ENCODE results near the gene PARD6A. TPM values are rescaled to one million over a fixed set of nuclear protein-coding genes. Genes with fewer than 3 reads are reported as not detected.

PARD6A gene
- total RNA-seq, 1 donor from 2014 or later: 3.4 TPM

- ATAC-seq (peak; percentile 73), DNase-seq (ENCODE audit: low spot score) (peak; percentile 91)
Observed at GRCh38 chr16:67666559-67667452, 6.0 kb downstream of the PARD6A start, which contains the start of the genes C16orf86 and ENKD1. TSS of gene C16orf86 (plus strand) at chr16:67666814. CDS start at chr16:67666971, 157 bp downstream. TSS of gene ENKD1 (minus strand) at chr16:67666750. CDS start at chr16:67666442, 308 bp downstream.

GRCh38 chr16:67667453-67667816, 6.7 kb downstream of the PARD6A start:
- no peak for ATAC-seq
- no peak for DNase-seq (ENCODE audit: low spot score)

- DNase-seq (ENCODE audit: low spot score): peak; percentile 89
Observed at GRCh38 chr16:67667817-67668494, 7.2 kb downstream of the PARD6A start.

GRCh38 chr16:67668495-67669157, 7.9 kb downstream of the PARD6A start:
- DNase-seq (ENCODE audit: low spot score) (no peak), ATAC-seq (no peak)

More at GRCh38 chr16:67667817-67668494, 7.2 kb downstream of the PARD6A start:
- ATAC-seq: peak; percentile 71

- ATAC-seq: no peak
- no peak for DNase-seq (ENCODE audit: low spot score)
Observed at GRCh38 chr16:67669499-67670101, 8.8 kb downstream of the PARD6A start.

GRCh38 chr16:67672306-67672705, 11.5 kb downstream of the PARD6A start:
- ATAC-seq (peak; percentile 19), DNase-seq (ENCODE audit: low spot score) (peak; percentile 76)

GRCh38 chr16:67672739-67673662, 12.2 kb downstream of the PARD6A start:
- ATAC-seq (peak; percentile 50), DNase-seq (ENCODE audit: low spot score) (peak; percentile 77)

- DNase-seq (ENCODE audit: low spot score) (peak; percentile 92), ATAC-seq (peak; percentile 64)
Observed at GRCh38 chr16:67673712-67674580, 13.2 kb downstream of the PARD6A start.

- ATAC-seq: peak; percentile 60
- peak; percentile 81 for DNase-seq (ENCODE audit: low spot score)
Observed at GRCh38 chr16:67674851-67675578, 14.3 kb downstream of the PARD6A start.

- DNase-seq (ENCODE audit: low spot score): no peak
- no peak for ATAC-seq
Observed at GRCh38 chr16:67675579-67675935, 14.8 kb downstream of the PARD6A start.

GRCh38 chr16:67675999-67676398, 15.2 kb downstream of the PARD6A start:
- ATAC-seq (no peak), DNase-seq (ENCODE audit: low spot score) (no peak)

GRCh38 chr16:67676516-67676915, 15.8 kb downstream of the PARD6A start:
- ATAC-seq: no peak
- no peak for DNase-seq (ENCODE audit: low spot score)

- DNase-seq (ENCODE audit: low spot score): no peak
- peak; percentile 3 for ATAC-seq
Observed at GRCh38 chr16:67676939-67677338, 16.2 kb downstream of the PARD6A start.

GRCh38 chr16:67677712-67678111, 17.0 kb downstream of the PARD6A start:
- no peak for ATAC-seq
- no peak for DNase-seq (ENCODE audit: low spot score)

- DNase-seq (ENCODE audit: low spot score) (no peak), ATAC-seq (no peak)
Observed at GRCh38 chr16:67678354-67679023, 17.7 kb downstream of the PARD6A start.

GRCh38 chr16:67679935-67680897, 19.5 kb downstream of the PARD6A start:
- no peak for ATAC-seq

More at GRCh38 chr16:67679935-67680897, 19.5 kb downstream of the PARD6A start:
- DNase-seq (ENCODE audit: low spot score): no peak

All from left lobe of liver (tissue), 2 donors.